ENCODE measurements around the gene SPANXN5.
"Not testable (repeated sequence)": the region's sequence is repeated elsewhere in the genome, so short reads cannot be mapped to it uniquely, and the experiment has no call there.

DNA sequence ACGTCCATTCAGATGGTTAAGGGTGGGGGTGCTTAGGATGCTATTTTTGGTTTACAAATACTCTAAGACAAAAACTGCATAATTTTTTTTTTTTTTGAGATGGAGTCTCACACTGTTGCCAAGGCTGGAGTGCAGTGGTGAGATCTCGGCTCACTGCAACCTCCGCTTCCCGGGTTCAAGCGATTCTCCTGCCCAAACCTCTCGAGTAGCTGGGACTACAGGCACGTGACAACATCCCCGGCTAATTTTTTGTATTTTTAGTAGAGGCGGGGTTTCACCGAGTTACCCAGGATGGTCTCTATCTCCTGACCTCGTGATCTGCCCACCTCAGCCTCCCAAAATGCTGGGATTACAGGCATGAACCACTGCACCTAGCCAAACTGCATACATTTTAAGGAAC is 23.7 kb downstream of the SPANXN5 start:
- not testable (repeated sequence) for TF ChIP-seq ETS1 (IDR thresholded peaks at IDR 0.05); EZH2 (IDR thresholded peaks at IDR 0.05; ENCODE audit: low read depth, unreplicated experiment); POLR2AphosphoS5 (IDR thresholded peaks at IDR 0.05; ENCODE audit: low read depth)
